ENCODE measurements around the gene LRFN2. TPM values are rescaled to one million over a fixed set of nuclear protein-coding genes. Genes with fewer than 3 reads are reported as not detected.

The LRFN2 gene
- total and polyA plus RNA-seq, 2 of the 8 experiments (the other 6 are each of a cell fraction or from before 2014, with no cell fraction given), result 2.3 TPM

DNA sequence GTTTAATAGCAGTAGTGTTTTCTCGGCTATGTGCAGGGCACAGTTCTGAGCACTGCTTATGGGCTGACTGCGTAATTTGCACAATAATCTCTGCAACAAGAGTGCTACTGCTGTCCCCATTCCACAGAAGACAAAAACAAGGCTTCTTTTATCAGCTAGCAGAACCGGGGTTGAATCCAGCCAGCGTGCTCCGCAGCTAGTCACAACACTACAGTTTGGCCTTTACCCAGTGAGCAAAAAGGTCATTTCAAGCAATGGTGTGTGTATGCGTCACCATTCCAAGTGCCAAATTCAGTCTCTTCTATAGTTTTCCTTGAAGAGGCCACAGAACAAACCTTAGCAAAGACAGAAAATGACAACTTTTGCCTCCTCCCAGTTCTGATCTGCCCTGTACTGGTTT lies 61.1 kb downstream of the LRFN2 start:
- peaks cover 15 to 42% (median 32%) of the 10 kb centered on the region in 4 experiments for H3K4me1 ChIP-seq (replicated peaks in 1 of 4; ENCODE audit: control insufficient read depth in 3 of 4, insufficient read depth in 4 of 4, low read length in 3 of 4)
- H3K56ac ChIP-seq (replicated peaks; ENCODE audit: insufficient read length, low read depth, low read length), result no peak overlapping the region
- 0 out of 2 replicates have a peak overlapping the region, but pooled peaks have one; percentile 68 for H2BK5ac ChIP-seq (ENCODE audit: low read depth, low read length)
- H4K5ac ChIP-seq (ENCODE audit: insufficient read length, low read depth, low read length), result no peak overlapping the region
- H3K79me2 ChIP-seq (ENCODE audit: control insufficient read depth in 1 of 2, insufficient read depth in 2 of 2, low read length in 2 of 2), result no peaks in the 10 kb centered on the region
- no peak overlapping the region for H2AFZ ChIP-seq (ENCODE audit: low read length)
- H3K23ac ChIP-seq (ENCODE audit: insufficient read length), result no peak overlapping the region
- H4K91ac ChIP-seq (replicated peaks; ENCODE audit: insufficient read length, low read length), result no peak overlapping the region
- peak overlapping the region in 1 of 2 experiments; percentile 68; a peak in 1 of 4 replicates for H3K4me2 ChIP-seq (ENCODE audit: insufficient read depth in 1 of 2, low read depth in 2 of 2, low read length in 2 of 2)
- H2BK15ac ChIP-seq (ENCODE audit: low read length), result peak overlapping the region; percentile 24; the same call in 1 of the 2 replicates
- no peak for DNase-seq (ENCODE audit: low read depth in 1 of 2, low spot score in 2 of 2)
- 0 out of 2 replicates have a peak overlapping the region, but pooled peaks have one; percentile 40 for H2BK20ac ChIP-seq (ENCODE audit: low read length)
- TF ChIP-seq MAFK (IDR thresholded peaks at IDR 0.05; ENCODE audit: low read depth, low read length) (no peak), RNF2 (IDR thresholded peaks at IDR 0.05; ENCODE audit: borderline replicate concordance, low read depth, low read length, missing control alignments, poor library complexity, severe bottlenecking) (no peak), KDM1A (IDR thresholded peaks at IDR 0.05; ENCODE audit: borderline replicate concordance, low read length) (peak; percentile 58; the same call in 1 of the 2 replicates)
- H3K14ac ChIP-seq (ENCODE audit: insufficient read length), result no peak overlapping the region
- H3K9me3 ChIP-seq (ENCODE audit: insufficient read depth in 2 of 2, low read depth in 1 of 2, low read length in 1 of 2), result no peaks in the 10 kb centered on the region
- peak overlapping the region; percentile 36 for H2BK120ac ChIP-seq (replicated peaks; ENCODE audit: low read depth, low read length)
- H3K36me3 ChIP-seq (ENCODE audit: control insufficient read depth in 2 of 4, insufficient read depth in 4 of 4, low read length in 3 of 4), result no peaks in the 10 kb centered on the region
- no peaks in the 10 kb centered on the region; the same call in 1 of the 2 replicates for H3K79me1 ChIP-seq (ENCODE audit: low read depth, low read length)
- H3K4ac ChIP-seq (replicated peaks; ENCODE audit: insufficient read length, low read depth, low read length), result no peak overlapping the region
- H4K20me1 ChIP-seq (replicated peaks in 1 of 2; ENCODE audit: control insufficient read depth in 1 of 2, insufficient read depth in 2 of 2, low read length in 2 of 2), result no peaks in the 10 kb centered on the region
- no peak overlapping the region for H3K9ac ChIP-seq (replicated peaks in 1 of 4; ENCODE audit: extremely low read depth in 1 of 4, low read depth in 3 of 4, low read length in 3 of 4)
- 82% methylated on average over 6 of the region's 6 CpGs; no CpG with 5 or more reads in 1 of the 2 experiments for WGBS, 2 experiments (ENCODE audit: extremely low coverage in 1 of 2, insufficient coverage in 1 of 2, insufficient read length in 1 of 2, insufficient replicate concordance in 2 of 2, low coverage in 1 of 2, low lambda C conversion rate in 2 of 2, missing lambda C conversion rate in 1 of 2)
- peak overlapping the region; percentile 70; the same call in 1 of the 2 replicates for H2BK12ac ChIP-seq (ENCODE audit: low read depth, low read length)
- H4K8ac ChIP-seq (ENCODE audit: extremely low read depth, insufficient read depth, low read length), result no peak overlapping the region
- no peaks in the 10 kb centered on the region for H3K27me3 ChIP-seq (replicated peaks in 1 of 4; ENCODE audit: control insufficient read depth in 3 of 4, extremely low read depth in 1 of 4, insufficient read depth in 3 of 4, low read length in 3 of 4)
- no peaks in the 10 kb centered on the region; the same call in 1 of the 2 replicates for H3K23me2 ChIP-seq (ENCODE audit: low read depth, low read length)
- ChIA-PET CTCF (ENCODE audit: partially characterized antibody) (interaction anchor here (1.3 to 3.2 kb wide), 4 partner anchors 10 to 197 kb away, joined by 5 to 28 read pairs (median 7); no protein-coding TSS in a partner anchor), POLR2A (ENCODE audit: partially characterized antibody) (interaction anchor here (1.0 kb wide), 1 partner anchor 62 kb away, joined by 3 read pairs; the partner anchor contains the start of gene LRFN2)
- no peak overlapping the region for H3K27ac ChIP-seq (ENCODE audit: low read depth, low read length)
- H2AK5ac ChIP-seq (ENCODE audit: low read depth, low read length), result 0 out of 2 replicates have a peak overlapping the region, but pooled peaks have one; percentile 96
- no peak overlapping the region; the same call in 1 of the 2 replicates for H3K18ac ChIP-seq (ENCODE audit: extremely low read depth, low read length)
- no peak overlapping the region for H3K4me3 ChIP-seq (ENCODE audit: extremely low read depth in 1 of 4, insufficient read depth in 2 of 4, low read depth in 3 of 4, low read length in 4 of 4)
- no peak for FAIRE-seq

Measured in H1 (cell line).